DOHH2 (cell line): Measurements from ENCODE around the gene MAZ.
"Not testable (repeated sequence)": the region's sequence is repeated elsewhere in the genome, so short reads cannot be mapped to it uniquely, and the experiment has no call there.

Experiments used
- H3F3A ChIP-seq: fragments of 200-600 bp; sonication (generic), shearing (Covaris generic); 2 replicates; pipeline ENCODE4 v1.6.0; 2016; ENCODE audit warnings: antibody characterized with exemption, mild to moderate bottlenecking; ENCODE audit not compliant: control insufficient read depth, insufficient read depth
- H3K27ac ChIP-seq: fragments of 200-600 bp; sonication (generic); 2 replicates; pipeline ENCODE4 v1.5.1; 2014; ENCODE audit warnings: low read depth, mild to moderate bottlenecking, low read length, moderate library complexity
- H3K27me3 ChIP-seq: fragments of 200-600 bp; sonication (generic); 2 replicates; pipeline ENCODE4 v1.6.1; 2014; ENCODE audit warnings: mild to moderate bottlenecking, low read length, mixed read lengths; ENCODE audit not compliant: control insufficient read depth
- H3K36me3 ChIP-seq: fragments of 200-600 bp; sonication (generic); 2 replicates; pipeline ENCODE4 v1.6.1; 2014; ENCODE audit warnings: mild to moderate bottlenecking, low read length, moderate library complexity, mixed read lengths; ENCODE audit not compliant: control insufficient read depth
- H3K4me1 ChIP-seq: fragments of 200-600 bp; sonication (generic); 2 replicates; pipeline ENCODE4 v1.6.1; 2014; ENCODE audit warnings: mild to moderate bottlenecking, low read length, mixed read lengths; ENCODE audit not compliant: control insufficient read depth
- H3K4me2 ChIP-seq: fragments of 200-600 bp; sonication (generic); 2 replicates; pipeline ENCODE4 v1.6.0; 2014; ENCODE audit warnings: mild to moderate bottlenecking, low read length, moderate library complexity
- H3K4me3 ChIP-seq: fragments of 200-600 bp; sonication (generic); 2 replicates; pipeline ENCODE4 v1.5.1; 2014; ENCODE audit warnings: mild to moderate bottlenecking, low read length, mixed read lengths
- H3K79me2 ChIP-seq: fragments of 200-600 bp; sonication (generic); 2 replicates; pipeline ENCODE4 v1.6.1; 2014; ENCODE audit warnings: mild to moderate bottlenecking, low read length, mixed read lengths; ENCODE audit not compliant: control insufficient read depth
- H3K9me2 ChIP-seq: fragments of 200-600 bp; sonication (generic); replicated peaks from 2 replicates; pipeline ENCODE4 v1.6.1; 2014; ENCODE audit warnings: mild to moderate bottlenecking, low read length, mixed read lengths; ENCODE audit not compliant: control insufficient read depth
- H3K9me3 ChIP-seq: fragments of 200-600 bp; sonication (generic); 2 replicates; pipeline ENCODE4 v1.6.1; 2014; ENCODE audit warnings: antibody characterized with exemption, low read length, mixed read lengths; ENCODE audit not compliant: control insufficient read depth, insufficient read depth
- H4K20me1 ChIP-seq: fragments of 200-600 bp; sonication (generic); 2 replicates; pipeline ENCODE4 v1.6.0; 2014; ENCODE audit warnings: low read depth, mild to moderate bottlenecking, antibody characterized with exemption, low read length, moderate library complexity; ENCODE audit not compliant: control insufficient read depth, insufficient read depth
- EZH2phosphoT487 ChIP-seq: fragments of 200-600 bp; sonication (generic); IDR thresholded peaks from 2 replicates; pipeline ENCODE4 v1.6.1; 2017; ENCODE audit warnings: borderline replicate concordance, mild to moderate bottlenecking, antibody characterized with exemption, low read length, moderate library complexity, mixed read lengths
- TF ChIP-seq, protein P1 (sequence below): fragments of 200-600 bp; sonication (generic); IDR thresholded peaks from one replicate; pipeline ENCODE4 v1.5.1; 2014; ENCODE audit warnings: antibody characterized with exemption, mild to moderate bottlenecking, low read depth, low read length; ENCODE audit not compliant: poor library complexity, severe bottlenecking

The MAZ gene

DNA sequence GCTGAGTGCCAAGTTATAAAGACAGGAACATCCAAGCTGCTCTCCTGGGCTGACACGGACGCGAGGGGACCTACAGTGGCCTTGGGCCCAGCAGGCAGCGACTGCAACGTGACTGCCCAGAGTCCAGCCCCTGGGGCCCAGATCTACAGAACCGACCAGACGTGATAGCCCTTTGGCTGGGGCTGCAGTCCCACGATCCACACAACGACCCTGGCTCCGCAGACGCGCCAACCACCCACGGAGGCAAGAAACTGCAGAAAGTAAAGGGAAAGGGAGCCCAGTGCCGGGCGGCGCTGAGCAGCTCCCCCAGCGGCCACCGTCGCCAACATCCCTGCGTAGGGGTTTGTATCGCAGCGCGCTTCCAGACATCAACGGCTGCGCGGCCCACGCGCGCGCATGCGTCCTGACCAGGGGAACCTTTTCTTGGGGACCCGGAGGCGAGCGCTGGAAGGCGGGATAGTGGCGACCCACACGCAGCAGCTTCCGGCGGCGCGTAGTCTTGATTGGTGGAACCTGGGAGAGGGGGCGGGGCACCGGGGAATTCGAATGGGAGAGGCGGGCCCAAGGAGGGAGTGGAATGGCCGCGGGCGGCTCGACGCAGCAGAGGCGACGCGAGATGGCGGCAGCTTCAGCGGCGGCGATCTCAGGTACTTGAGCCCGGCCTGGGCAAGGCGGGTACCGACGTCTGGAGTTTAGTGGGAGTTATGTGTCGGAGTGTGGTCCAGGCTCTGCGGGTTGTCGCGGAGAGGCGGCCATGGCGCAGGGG, 16.0 kb upstream of the MAZ start, which contains the start of gene KIF22:
TSS of gene KIF22 (plus strand) at position 569 of the 766 bp plus-strand sequence. CDS start at position 578, 9 bp downstream.
- Histone ChIP-seq H3K4me2 (peak within 1 kb of the TSS; percentile 89), H3K27me3 (no peaks in the 10 kb centered on the region), H3K36me3 (peaks cover 47% of the 10 kb centered on the region), H3K79me2 (peaks cover 48% of the 10 kb centered on the region), H3K4me1 (peaks cover 33% of the 10 kb centered on the region), H3K4me3 (peak within 1 kb of the TSS; percentile 91), H4K20me1 (peaks cover 19% of the 10 kb centered on the region; the same call in 1 of the 2 replicates), H3K9me3 (no peaks in the 10 kb centered on the region), H3K27ac (peak within 1 kb of the TSS; percentile 61), H3F3A (no peaks in the 10 kb centered on the region; the same call in 1 of the 2 replicates), H3K9me2 (no peaks in the 10 kb centered on the region)
- no peak for TF ChIP-seq EZH2phosphoT487
- TF ChIP-seq, protein P1, sequence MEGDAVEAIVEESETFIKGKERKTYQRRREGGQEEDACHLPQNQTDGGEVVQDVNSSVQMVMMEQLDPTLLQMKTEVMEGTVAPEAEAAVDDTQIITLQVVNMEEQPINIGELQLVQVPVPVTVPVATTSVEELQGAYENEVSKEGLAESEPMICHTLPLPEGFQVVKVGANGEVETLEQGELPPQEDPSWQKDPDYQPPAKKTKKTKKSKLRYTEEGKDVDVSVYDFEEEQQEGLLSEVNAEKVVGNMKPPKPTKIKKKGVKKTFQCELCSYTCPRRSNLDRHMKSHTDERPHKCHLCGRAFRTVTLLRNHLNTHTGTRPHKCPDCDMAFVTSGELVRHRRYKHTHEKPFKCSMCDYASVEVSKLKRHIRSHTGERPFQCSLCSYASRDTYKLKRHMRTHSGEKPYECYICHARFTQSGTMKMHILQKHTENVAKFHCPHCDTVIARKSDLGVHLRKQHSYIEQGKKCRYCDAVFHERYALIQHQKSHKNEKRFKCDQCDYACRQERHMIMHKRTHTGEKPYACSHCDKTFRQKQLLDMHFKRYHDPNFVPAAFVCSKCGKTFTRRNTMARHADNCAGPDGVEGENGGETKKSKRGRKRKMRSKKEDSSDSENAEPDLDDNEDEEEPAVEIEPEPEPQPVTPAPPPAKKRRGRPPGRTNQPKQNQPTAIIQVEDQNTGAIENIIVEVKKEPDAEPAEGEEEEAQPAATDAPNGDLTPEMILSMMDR = peak; percentile 76

DNA sequence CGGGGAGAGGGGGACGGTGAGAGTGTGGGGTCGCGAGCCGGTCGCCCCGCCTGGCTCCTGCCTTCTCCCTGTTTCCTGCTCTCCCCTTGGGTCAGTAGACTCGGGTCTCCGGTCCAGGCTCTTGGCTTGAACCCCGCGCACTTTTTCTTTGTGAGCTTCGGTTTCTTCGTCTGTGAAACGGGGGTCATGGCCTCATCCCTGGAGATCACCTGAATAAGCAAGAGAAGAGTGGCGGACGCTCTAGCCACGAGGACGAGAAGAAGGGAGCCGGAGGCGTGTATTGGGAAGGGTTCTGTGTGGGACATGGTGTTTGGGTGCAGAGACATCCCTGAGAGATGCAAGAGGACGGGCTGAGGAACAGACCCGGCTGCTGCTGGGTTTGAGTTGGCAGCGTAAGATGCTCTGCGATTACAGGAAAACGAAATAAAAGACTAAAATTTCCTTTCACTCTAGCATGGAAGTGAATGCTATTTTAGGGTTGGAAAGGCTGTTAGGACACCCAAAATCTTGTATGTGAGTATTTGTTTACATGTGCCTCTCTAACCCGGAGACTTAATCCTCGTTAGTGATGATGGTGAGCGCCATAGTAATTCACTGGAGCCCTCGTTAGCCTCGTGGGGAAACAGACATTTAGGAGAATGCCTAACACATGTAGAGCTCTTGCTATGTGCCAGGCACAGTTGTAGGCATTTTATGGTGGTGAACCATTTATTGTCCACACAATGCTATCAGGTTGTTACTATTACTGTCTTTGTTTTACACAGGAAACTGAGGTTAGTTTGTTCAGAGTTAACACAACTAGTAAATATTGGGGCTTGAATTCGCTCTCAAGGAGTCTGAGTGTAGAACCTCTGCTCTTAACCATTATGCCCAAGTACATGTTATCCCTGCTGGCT, 15.1 kb upstream of the MAZ start:
- Histone ChIP-seq H3K4me1 (peaks cover 33% of the 10 kb centered on the region), H3K9me3 (no peaks in the 10 kb centered on the region), H3K27me3 (no peaks in the 10 kb centered on the region), H3F3A (no peaks in the 10 kb centered on the region; the same call in 1 of the 2 replicates), H4K20me1 (peaks cover 19% of the 10 kb centered on the region; the same call in 1 of the 2 replicates), H3K79me2 (peaks cover 57% of the 10 kb centered on the region), H3K9me2 (no peaks in the 10 kb centered on the region), H3K36me3 (peaks cover 55% of the 10 kb centered on the region), H3K27ac (peak overlapping the region; percentile 61), H3K4me3 (peak overlapping the region; percentile 91), H3K4me2 (peak overlapping the region; percentile 87)
- TF ChIP-seq, protein P1 = no peak
- TF ChIP-seq EZH2phosphoT487 = no peak

DNA sequence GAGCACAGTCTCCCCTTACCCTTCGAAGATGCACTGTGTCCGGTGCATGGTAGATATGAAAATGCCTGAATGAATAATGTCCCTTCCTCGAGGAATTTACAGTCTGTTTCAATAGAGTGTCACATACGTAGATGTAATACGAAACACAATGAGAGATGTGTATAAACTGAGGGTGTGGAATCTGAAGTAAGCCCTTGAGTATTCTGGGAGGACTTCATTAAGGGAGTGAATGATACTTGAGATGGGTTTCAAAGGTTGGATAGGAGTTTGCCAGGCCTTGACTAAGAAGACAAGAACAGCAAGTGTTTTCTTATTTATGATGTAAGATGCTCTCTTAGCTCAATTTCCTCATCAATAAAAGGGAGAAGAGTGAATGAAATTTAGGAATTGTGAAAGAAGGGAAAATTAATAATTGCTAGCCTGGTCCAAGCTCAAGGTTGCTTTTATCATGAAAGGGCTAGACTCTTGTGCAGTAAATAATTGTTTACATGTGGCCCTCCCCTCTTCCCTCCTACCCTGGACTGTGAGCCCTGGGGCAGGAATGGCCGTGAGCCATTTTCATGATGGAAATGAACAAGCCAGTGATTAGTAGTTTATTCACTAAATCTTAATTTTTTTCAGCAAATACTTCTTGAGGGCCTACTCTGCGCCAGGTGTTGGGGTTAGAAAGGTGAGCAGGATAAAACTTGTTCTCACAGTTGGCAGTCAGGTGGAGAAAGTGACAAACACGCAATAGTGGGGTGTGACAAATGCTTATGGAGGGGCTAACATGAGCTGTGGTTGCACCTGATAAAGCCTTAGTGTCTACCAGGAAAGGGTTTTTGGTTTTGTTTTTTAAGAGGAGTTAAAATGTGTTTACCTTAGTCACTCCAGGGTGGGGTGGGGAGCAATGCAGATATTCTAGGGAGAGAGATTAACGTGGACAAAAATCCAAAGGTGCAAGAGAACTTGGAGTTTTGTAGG, 14.2 kb upstream of the MAZ start:
- Histone ChIP-seq H3K9me3 (no peaks in the 10 kb centered on the region), H3F3A (no peaks in the 10 kb centered on the region; the same call in 1 of the 2 replicates), H3K4me3 (peak overlapping the region; percentile 91), H3K4me1 (peaks cover 33% of the 10 kb centered on the region), H4K20me1 (peaks cover 22% of the 10 kb centered on the region; the same call in 1 of the 2 replicates), H3K36me3 (peaks cover 65% of the 10 kb centered on the region), H3K79me2 (peaks cover 66% of the 10 kb centered on the region), H3K9me2 (no peaks in the 10 kb centered on the region), H3K27me3 (no peaks in the 10 kb centered on the region), H3K4me2 (peak overlapping the region; percentile 87), H3K27ac (peak overlapping the region; percentile 61)
- no peak for TF ChIP-seq EZH2phosphoT487
- TF ChIP-seq, protein P1 = no peak

DNA sequence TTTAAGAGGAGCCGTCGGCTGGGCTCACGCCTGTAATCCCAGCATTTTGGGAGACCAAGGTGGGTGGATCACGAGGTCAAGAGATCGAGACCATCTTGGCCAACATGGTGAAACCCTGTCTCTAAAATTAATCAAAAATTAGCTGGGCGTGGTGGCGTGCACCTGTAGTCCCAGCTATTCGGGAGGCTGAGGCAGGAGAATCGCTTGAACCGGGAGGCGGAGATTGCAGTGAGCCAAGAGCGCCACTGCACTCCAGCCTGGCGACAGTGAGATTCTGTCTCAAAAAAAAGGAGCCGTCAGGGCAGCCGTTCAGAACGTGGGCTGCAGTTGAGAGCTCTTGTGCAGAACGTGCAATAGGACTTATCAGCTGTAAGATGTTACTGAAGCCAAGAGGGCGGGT, 13.2 kb upstream of the MAZ start:
- Histone ChIP-seq H3K4me1 (peaks cover 33% of the 10 kb centered on the region), H3K36me3 (peaks cover 75% of the 10 kb centered on the region), H3K79me2 (peaks cover 69% of the 10 kb centered on the region), H3K4me2 (peak overlapping the region; percentile 87), H3K4me3 (peak overlapping the region; percentile 91; the same call in 1 of the 2 replicates), H4K20me1 (peaks cover 22% of the 10 kb centered on the region; the same call in 1 of the 2 replicates)
- H3K27me3 ChIP-seq, H3F3A ChIP-seq, H3K27ac ChIP-seq, H3K9me2 ChIP-seq, H3K9me3 ChIP-seq: not testable (repeated sequence)
